ENCODE results near the gene TWIST1. TPM values are rescaled to one million over a fixed set of nuclear protein-coding genes. Genes with fewer than 3 reads are reported as not detected.

TWIST1 gene
- total RNA-seq, 4 donors from 2014 or later = 4.0 to 12.7 (median 10.5) TPM

- peaks cover 35% of the 10 kb centered on the region for H3K4me1 ChIP-seq
- H3K27me3 ChIP-seq = peaks cover 71% of the 10 kb centered on the region
- H3K4me3 ChIP-seq = peak overlapping the region; percentile 11
- no peaks in the 10 kb centered on the region for H3K9me3 ChIP-seq
- H3K27ac ChIP-seq = peak overlapping the region; percentile 88
- TF ChIP-seq EP300 (IDR thresholded peaks at IDR 0.05) (no peak), POLR2A (IDR thresholded peaks at IDR 0.05) (no peak), POLR2AphosphoS5 (IDR thresholded peaks at IDR 0.05) (no peak)
- TF ChIP-seq, protein P1, sequence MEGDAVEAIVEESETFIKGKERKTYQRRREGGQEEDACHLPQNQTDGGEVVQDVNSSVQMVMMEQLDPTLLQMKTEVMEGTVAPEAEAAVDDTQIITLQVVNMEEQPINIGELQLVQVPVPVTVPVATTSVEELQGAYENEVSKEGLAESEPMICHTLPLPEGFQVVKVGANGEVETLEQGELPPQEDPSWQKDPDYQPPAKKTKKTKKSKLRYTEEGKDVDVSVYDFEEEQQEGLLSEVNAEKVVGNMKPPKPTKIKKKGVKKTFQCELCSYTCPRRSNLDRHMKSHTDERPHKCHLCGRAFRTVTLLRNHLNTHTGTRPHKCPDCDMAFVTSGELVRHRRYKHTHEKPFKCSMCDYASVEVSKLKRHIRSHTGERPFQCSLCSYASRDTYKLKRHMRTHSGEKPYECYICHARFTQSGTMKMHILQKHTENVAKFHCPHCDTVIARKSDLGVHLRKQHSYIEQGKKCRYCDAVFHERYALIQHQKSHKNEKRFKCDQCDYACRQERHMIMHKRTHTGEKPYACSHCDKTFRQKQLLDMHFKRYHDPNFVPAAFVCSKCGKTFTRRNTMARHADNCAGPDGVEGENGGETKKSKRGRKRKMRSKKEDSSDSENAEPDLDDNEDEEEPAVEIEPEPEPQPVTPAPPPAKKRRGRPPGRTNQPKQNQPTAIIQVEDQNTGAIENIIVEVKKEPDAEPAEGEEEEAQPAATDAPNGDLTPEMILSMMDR (IDR thresholded peaks at IDR 0.05) = no peak
- no peaks in the 10 kb centered on the region for H3K36me3 ChIP-seq
- WGBS = 52% methylated on average over 4 of the region's 4 CpGs
- no peak for DNase-seq (ENCODE audit: low spot score in 2 of 2)
Observed at GRCh38 chr7:19104811-19105210, 12.6 kb downstream of the TWIST1 start.

DNA sequence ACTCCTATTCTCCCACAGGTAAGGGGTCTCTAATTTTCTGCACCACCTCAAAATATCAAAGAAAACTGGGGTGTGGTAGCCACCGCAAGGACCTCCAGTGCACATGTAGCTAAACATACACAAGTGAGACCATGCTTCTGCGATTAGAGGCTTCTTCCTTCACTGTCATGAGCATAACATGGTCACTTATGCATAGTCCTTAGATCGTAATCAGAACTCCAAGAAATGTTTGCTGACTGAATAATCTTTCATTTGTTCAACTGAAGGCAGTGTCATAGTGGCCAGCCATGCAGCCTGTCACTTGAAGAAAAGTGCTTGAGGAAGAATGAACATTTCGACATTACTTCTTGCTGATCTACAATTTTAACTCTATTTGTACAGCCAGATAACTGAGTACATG lies 14.6 kb downstream of the TWIST1 start:
- TF ChIP-seq POLR2A (IDR thresholded peaks at IDR 0.05) (no peak), EP300 (IDR thresholded peaks at IDR 0.05) (no peak), POLR2AphosphoS5 (IDR thresholded peaks at IDR 0.05) (no peak)
- TF ChIP-seq, protein P1 (IDR thresholded peaks at IDR 0.05) = no peak
- peaks cover 52% of the 10 kb centered on the region for H3K27me3 ChIP-seq
- 73% methylated on average over 4 of the region's 4 CpGs for WGBS
- H3K4me3 ChIP-seq = no peak overlapping the region
- no peak overlapping the region for H3K27ac ChIP-seq
- peaks cover 28% of the 10 kb centered on the region for H3K4me1 ChIP-seq
- no peaks in the 10 kb centered on the region for H3K36me3 ChIP-seq
- DNase-seq (ENCODE audit: low spot score in 2 of 2) = no peak
- H3K9me3 ChIP-seq = no peaks in the 10 kb centered on the region

DNA sequence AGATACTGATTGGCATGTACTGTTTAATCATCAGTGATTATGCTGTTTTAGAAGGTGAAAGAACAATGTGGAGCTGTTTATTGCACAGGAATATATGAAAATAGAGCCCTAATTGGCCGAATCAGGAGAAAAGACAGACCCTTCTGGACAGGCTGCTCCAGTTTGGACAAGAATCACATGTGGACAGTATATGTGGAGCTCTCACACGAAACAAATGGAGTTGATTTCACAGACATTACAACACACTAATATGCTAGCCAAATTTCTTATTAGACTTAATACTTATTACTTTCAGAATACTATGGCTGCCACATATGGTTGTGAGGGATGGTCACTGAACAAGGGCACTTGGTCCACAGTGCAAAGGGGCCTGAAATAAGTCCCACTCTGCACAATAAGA lies 15.5 kb downstream of the TWIST1 start:
- Histone ChIP-seq H3K27ac (peak overlapping the region; percentile 52), H3K36me3 (no peaks in the 10 kb centered on the region), H3K4me3 (peak overlapping the region; percentile 5), H3K27me3 (peaks cover 42% of the 10 kb centered on the region), H3K9me3 (no peaks in the 10 kb centered on the region), H3K4me1 (peaks cover 18% of the 10 kb centered on the region)
- no peak for DNase-seq (ENCODE audit: low spot score in 2 of 2)
- TF ChIP-seq, protein P1 (IDR thresholded peaks at IDR 0.05) = no peak
- TF ChIP-seq POLR2A (IDR thresholded peaks at IDR 0.05) = no peak
- TF ChIP-seq POLR2AphosphoS5 (IDR thresholded peaks at IDR 0.05) = no peak
- TF ChIP-seq EP300 (IDR thresholded peaks at IDR 0.05) = no peak
- 53% methylated on average over 2 of the region's 2 CpGs for WGBS

DNA sequence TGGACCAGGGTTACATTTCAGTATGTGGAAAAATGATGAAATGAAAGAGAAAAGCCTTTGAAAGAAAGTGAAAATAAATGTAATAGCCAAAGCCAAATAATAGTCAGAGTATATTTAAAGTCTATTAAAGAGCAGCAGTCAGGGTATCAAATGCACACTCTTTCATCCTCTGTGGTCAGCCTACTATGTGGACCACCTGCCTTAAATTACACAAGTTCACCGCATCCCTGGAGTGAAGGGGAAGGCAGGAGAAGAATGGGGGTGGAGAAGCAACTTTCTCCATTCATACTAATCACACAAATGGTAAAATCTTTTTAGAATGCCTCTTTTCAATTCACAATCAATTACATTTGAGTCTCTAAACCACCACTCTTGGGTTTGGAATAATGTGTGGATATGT lies 16.0 kb downstream of the TWIST1 start:
- no peaks in the 10 kb centered on the region for H3K9me3 ChIP-seq
- 61% methylated on average over 1 of the region's 1 CpG for WGBS
- DNase-seq (ENCODE audit: low spot score in 2 of 2) = no peak
- no peaks in the 10 kb centered on the region for H3K36me3 ChIP-seq
- no peak for TF ChIP-seq POLR2A (IDR thresholded peaks at IDR 0.05)
- TF ChIP-seq POLR2AphosphoS5 (IDR thresholded peaks at IDR 0.05) = no peak
- TF ChIP-seq EP300 (IDR thresholded peaks at IDR 0.05) = no peak
- TF ChIP-seq, protein P1 (IDR thresholded peaks at IDR 0.05) = no peak
- H3K4me3 ChIP-seq = peak overlapping the region; percentile 5
- peaks cover 37% of the 10 kb centered on the region for H3K27me3 ChIP-seq
- H3K4me1 ChIP-seq = peaks cover 14% of the 10 kb centered on the region
- peak overlapping the region; percentile 52 for H3K27ac ChIP-seq

DNA sequence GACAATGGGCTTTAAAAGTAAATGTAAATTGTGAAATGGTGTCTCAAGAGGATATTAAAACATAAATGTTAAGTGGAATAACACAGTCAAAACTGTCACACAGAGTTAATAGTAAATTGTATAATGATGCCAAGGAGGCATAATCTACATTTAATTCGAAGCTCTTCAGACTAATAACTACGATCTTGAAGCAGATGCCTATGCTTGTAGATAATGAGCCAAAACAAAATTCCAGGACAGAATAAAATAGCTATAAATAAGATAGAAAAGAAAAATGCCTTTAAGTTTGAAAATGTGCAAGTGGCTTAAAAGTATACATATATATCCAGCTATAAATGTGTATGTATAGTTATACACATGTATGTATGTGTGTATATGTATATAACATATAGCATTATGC lies 17.5 kb downstream of the TWIST1 start:
- TF ChIP-seq EP300 (IDR thresholded peaks at IDR 0.05) (no peak), POLR2AphosphoS5 (IDR thresholded peaks at IDR 0.05) (no peak), POLR2A (IDR thresholded peaks at IDR 0.05) (no peak)
- TF ChIP-seq, protein P1 (IDR thresholded peaks at IDR 0.05) = no peak
- Histone ChIP-seq H3K4me3 (no peak overlapping the region), H3K9me3 (no peaks in the 10 kb centered on the region), H3K4me1 (peaks cover 3% of the 10 kb centered on the region), H3K27me3 (peaks cover 22% of the 10 kb centered on the region), H3K36me3 (no peaks in the 10 kb centered on the region), H3K27ac (peak overlapping the region; percentile 53)
- DNase-seq (ENCODE audit: low spot score in 2 of 2) = no peak
- WGBS = 25% methylated on average over 2 of the region's 2 CpGs
